Keratinocyte (primary cell): ENCODE measurements around the gene TMEM100. TPM values are rescaled to one million over a fixed set of nuclear protein-coding genes. Genes with fewer than 3 reads are reported as not detected.

Experiments
- DNase-seq: peaks from one replicate; pipeline ENCODE4 v3.0.0-alpha.2; 2011; ENCODE audit warnings: low read depth, missing footprints, low spot score
- FAIRE-seq: peaks from 2 replicates; lab custom pipeline; 2011; peaks lifted over from hg19 to GRCh38; lab: Jason Lieb, UNC
- H2AFZ ChIP-seq: 2 replicates; pipeline ENCODE4 v1.6.0; 2012; ENCODE audit warnings: low read length, control low read depth, inconsistent platforms; ENCODE audit not compliant: control insufficient read depth
- H3K27ac ChIP-seq: 2 replicates; pipeline ENCODE4 v1.5.1; 2011; ENCODE audit warnings: low read length; ENCODE audit not compliant: control insufficient read depth, insufficient read depth
- H3K27me3 ChIP-seq: 3 replicates; pipeline ENCODE4 v1.6.0; 2011; ENCODE audit warnings: low read length; ENCODE audit not compliant: control insufficient read depth, insufficient read depth; ENCODE audit errors: extremely low read depth
- H3K36me3 ChIP-seq, 2 experiments: 2 replicates in 1 of 2; 3 replicates in 1 of 2; pipeline ENCODE4 v1.5.1; 2011; ENCODE audit warnings: low read length in 2 of 2, mild to moderate bottlenecking in 1 of 2; ENCODE audit not compliant: control insufficient read depth in 2 of 2, insufficient read depth in 2 of 2; ENCODE audit errors: extremely low read depth in 1 of 2
- H3K4me1 ChIP-seq: 3 replicates; pipeline ENCODE4 v1.5.1; 2011; ENCODE audit warnings: low read length; ENCODE audit not compliant: control insufficient read depth, insufficient read depth; ENCODE audit errors: extremely low read depth
- H3K4me2 ChIP-seq: 3 replicates; pipeline ENCODE4 v1.6.0; 2011; ENCODE audit warnings: low read depth, low read length; ENCODE audit not compliant: control insufficient read depth, insufficient read depth; ENCODE audit errors: extremely low read depth
- H3K4me3 ChIP-seq, 3 experiments: fragments of 200-600 bp in 1 of 3; sonication (generic) in 1 of 3; 2 replicates in 2 of 3; 3 replicates in 1 of 3; pipeline ENCODE4 v1.5.1; 2011 to 2016; ENCODE audit warnings: low read length in 3 of 3, mild to moderate bottlenecking in 3 of 3, control low read depth in 2 of 3, inconsistent platforms in 1 of 3, low read depth in 1 of 3, mixed read lengths in 1 of 3, mixed run types in 1 of 3, moderate library complexity in 1 of 3; ENCODE audit not compliant: control insufficient read depth in 2 of 3, insufficient read depth in 2 of 3; ENCODE audit errors: extremely low read depth in 1 of 3
- H3K79me2 ChIP-seq: 2 replicates; pipeline ENCODE4 v1.6.0; 2012; ENCODE audit warnings: low read length; ENCODE audit not compliant: control insufficient read depth, insufficient read depth
- H3K9ac ChIP-seq: 3 replicates; pipeline ENCODE4 v1.6.0; 2011; ENCODE audit warnings: low read length; ENCODE audit not compliant: control insufficient read depth, insufficient read depth; ENCODE audit errors: extremely low read depth
- H3K9me1 ChIP-seq: 3 replicates; pipeline ENCODE4 v1.6.0; 2011; ENCODE audit warnings: low read length; ENCODE audit not compliant: control insufficient read depth, insufficient read depth; ENCODE audit errors: extremely low read depth
- H3K9me3 ChIP-seq: 2 replicates; pipeline ENCODE4 v1.5.1; 2012; ENCODE audit warnings: low read depth, low read length; ENCODE audit not compliant: control insufficient read depth
- H4K20me1 ChIP-seq: 3 replicates; pipeline ENCODE4 v1.6.0; 2011; ENCODE audit warnings: low read length; ENCODE audit not compliant: control insufficient read depth, insufficient read depth; ENCODE audit errors: extremely low read depth
- CTCF ChIP-seq, 3 experiments: IDR thresholded peaks in 1 of 3; conservative IDR thresholded peaks in 1 of 3; optimal IDR thresholded peaks in 1 of 3; 2 replicates in 2 of 3; 3 replicates in 1 of 3; pipeline versions ENCODE3 to v1.5.1; 2011; ENCODE audit warnings: low read length in 3 of 3, mild to moderate bottlenecking in 3 of 3, moderate library complexity in 2 of 3, control low read depth in 1 of 3, inconsistent platforms in 1 of 3; ENCODE audit not compliant: insufficient read depth in 2 of 3; ENCODE audit errors: extremely low read depth in 1 of 3
- EZH2 ChIP-seq: IDR thresholded peaks from one replicate; pipeline ENCODE4 v1.6.1; 2012; ENCODE audit warnings: inconsistent platforms, mild to moderate bottlenecking, low read length, moderate library complexity
- dilution Hi-C: fragments of 300-500 bp; cut with MboI; formaldehyde crosslinking; loops from one replicate; pipeline ENCODE4 v1.7.0; 2020; ENCODE audit warnings: low sequenced_read_pairs; ENCODE audit not compliant: extremely low pct_ligation_motif_present
- polyA plus RNA-seq, 5 experiments: library from polyadenylated mRNA; depleted of rRNA in 3 of 5; stranded (reverse) in 3 of 5; stranded (forward) in 1 of 5; unstranded in 1 of 5; fragments of >200 nt; gene quantifications; 1 replicate in 1 of 5; 2 replicates in 3 of 5; 3 replicates in 1 of 5; pipeline versions ENCODE4 v1.2.1 to v1.2.3, GENCODE V29; 2011 to 2012; ENCODE audit warnings: missing spikeins in 2 of 5, low read depth in 1 of 5, low replicate concordance in 1 of 5

Gene TMEM100
- polyA plus RNA-seq, 1 donor (not counting 4 experiments of a cell fraction or from before 2014, with no cell fraction given) = 0.18 TPM

GRCh38 chr17:55680686-55681341 is 41.9 kb downstream of the TMEM100 start:
- Histone ChIP-seq H3K9me3 (no peaks in the 10 kb centered on the region), H3K4me2 (no peak overlapping the region), H3K79me2 (no peaks in the 10 kb centered on the region), H3K36me3 (no peaks in the 10 kb centered on the region), H3K4me1 (peaks cover 13% of the 10 kb centered on the region), H3K27ac (no peak overlapping the region), H4K20me1 (no peaks in the 10 kb centered on the region), H2AFZ (no peak overlapping the region), H3K9me1 (no peaks in the 10 kb centered on the region), H3K4me3 (no peak overlapping the region), H3K9ac (no peak overlapping the region), H3K27me3 (no peaks in the 10 kb centered on the region)
- dilution Hi-C loops = no loop called here
- FAIRE-seq (no peak), DNase-seq (no peak)
- TF ChIP-seq CTCF (optimal IDR thresholded peaks at IDR 0.05 in 1 of 3, IDR thresholded peaks at IDR 0.05 in 1 of 3, conservative IDR thresholded peaks at IDR 0.05 in 1 of 3; ENCODE audit: extremely low read depth in 1 of 3, insufficient read depth in 2 of 3, low read length in 3 of 3) = no peak
- no peak for TF ChIP-seq EZH2

GRCh38 chr17:55677446-55677845 is 45.2 kb downstream of the TMEM100 start:
- Histone ChIP-seq H4K20me1 (no peaks in the 10 kb centered on the region), H3K27ac (no peak overlapping the region), H3K9me1 (no peaks in the 10 kb centered on the region), H3K27me3 (no peaks in the 10 kb centered on the region), H3K36me3 (no peaks in the 10 kb centered on the region), H3K79me2 (no peaks in the 10 kb centered on the region), H2AFZ (no peak overlapping the region), H3K4me1 (no peaks in the 10 kb centered on the region), H3K4me3 (no peak overlapping the region), H3K9me3 (no peaks in the 10 kb centered on the region), H3K9ac (no peak overlapping the region), H3K4me2 (no peak overlapping the region)
- DNase-seq (no peak), FAIRE-seq (no peak)
- TF ChIP-seq EZH2 (no peak), CTCF (optimal IDR thresholded peaks at IDR 0.05 in 1 of 3, IDR thresholded peaks at IDR 0.05 in 1 of 3, conservative IDR thresholded peaks at IDR 0.05 in 1 of 3; ENCODE audit: extremely low read depth in 1 of 3, insufficient read depth in 2 of 3, low read length in 3 of 3) (no peak)
- dilution Hi-C loops = no loop called here
